ENCODE data around the gene SSB. TPM values are rescaled to one million over a fixed set of nuclear protein-coding genes. Genes with fewer than 3 reads are reported as not detected.

SSB gene
- total and polyA plus RNA-seq, 2 of the 13 experiments (the other 11 are each of a cell fraction or from before 2014, with no cell fraction given): 109 to 208 TPM

- no peak for TF ChIP-seq ZBTB46 (CRISPR knock-in tag; IDR thresholded peaks at IDR 0.05; ENCODE audit: borderline replicate concordance)
- TF ChIP-seq SP2 (CRISPR knock-in tag; IDR thresholded peaks at IDR 0.05): no peak
- no peak for TF ChIP-seq NFE2L1 (CRISPR knock-in tag; IDR thresholded peaks at IDR 0.05; ENCODE audit: borderline replicate concordance)
- TF ChIP-seq TAF1 (CRISPR knock-in tag; IDR thresholded peaks at IDR 0.05): no peak
- TF ChIP-seq NFE2L2 (IDR thresholded peaks at IDR 0.05; ENCODE audit: low read length): no peak
- no peak for TF ChIP-seq TEAD2 (CRISPR knock-in tag; IDR thresholded peaks at IDR 0.05)
- TF ChIP-seq PBX2 (CRISPR knock-in tag; IDR thresholded peaks at IDR 0.05): no peak
- no peak for TF ChIP-seq ZNF510 (CRISPR knock-in tag; IDR thresholded peaks at IDR 0.05; ENCODE audit: low read depth)
- TF ChIP-seq, protein P1, sequence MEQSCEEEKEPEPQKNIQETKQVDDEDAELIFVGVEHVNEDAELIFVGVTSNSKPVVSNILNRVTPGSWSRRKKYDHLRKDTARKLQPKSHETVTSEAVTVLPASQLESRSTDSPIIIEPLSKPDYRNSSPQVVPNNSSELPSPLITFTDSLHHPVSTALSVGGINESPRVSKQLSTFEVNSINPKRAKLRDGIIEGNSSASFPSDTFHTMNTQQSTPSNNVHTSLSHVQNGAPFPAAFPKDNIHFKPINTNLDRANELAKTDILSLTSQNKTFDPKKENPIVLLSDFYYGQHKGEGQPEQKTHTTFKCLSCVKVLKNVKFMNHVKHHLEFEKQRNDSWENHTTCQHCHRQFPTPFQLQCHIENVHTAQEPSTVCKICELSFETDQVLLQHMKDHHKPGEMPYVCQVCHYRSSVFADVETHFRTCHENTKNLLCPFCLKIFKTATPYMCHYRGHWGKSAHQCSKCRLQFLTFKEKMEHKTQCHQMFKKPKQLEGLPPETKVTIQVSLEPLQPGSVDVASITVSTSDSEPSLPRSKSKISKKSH (CRISPR knock-in tag; IDR thresholded peaks at IDR 0.05; ENCODE audit: borderline replicate concordance): no peak
- TF ChIP-seq NFIB (CRISPR knock-in tag; IDR thresholded peaks at IDR 0.05; ENCODE audit: borderline replicate concordance): no peak
- no peak for TF ChIP-seq XBP1 (CRISPR knock-in tag; IDR thresholded peaks at IDR 0.05)
- no peak for TF ChIP-seq ZNF256 (CRISPR knock-in tag; conservative IDR thresholded peaks at IDR 0.05)
Observed at GRCh38 chr2:169761251-169761969, 37.3 kb upstream of the SSB start (continued).

Data from HepG2 (cell line).